SK-N-SH (cell line): ENCODE results near the gene ATP2C1. TPM values are rescaled to one million over a fixed set of nuclear protein-coding genes. Genes with fewer than 3 reads are reported as not detected.

Experiments used
- CTCF ChIA-PET: fragments of 300-600, 350-600 bp; formaldehyde crosslinking; extraction: SDS; loops from one replicate; lab custom pipeline; 2021; lab: Yijun Ruan, JAX
- POLR2A ChIA-PET: fragments of 350-600 bp; sonication (Branson Sonifier 250); formaldehyde crosslinking; extraction: SDS; loops from one replicate; lab custom pipeline; 2020; ENCODE audit warnings: antibody characterized with exemption, inconsistent platforms; lab: Yijun Ruan, JAX
- DNase-seq: peaks from one replicate; pipeline ENCODE4 v3.0.0; 2012
- H2AFZ ChIP-seq: fragments of 200-600 bp; sonication (generic); 2 replicates; pipeline ENCODE4 v1.8.1; 2016; ENCODE audit warnings: antibody characterized with exemption, mild to moderate bottlenecking, low read depth
- H3F3A ChIP-seq: fragments of 200-600 bp; sonication (generic); replicated peaks from 2 replicates; pipeline ENCODE3; 2016; ENCODE audit warnings: antibody characterized with exemption, mild to moderate bottlenecking; ENCODE audit not compliant: insufficient read depth
- H3K27ac ChIP-seq, 2 experiments: fragments of 200-500 bp in 1 of 2; fragments of 200-600 bp in 1 of 2; sonication (Bioruptor generic) in 1 of 2; sonication (generic), shearing (Covaris generic) in 1 of 2; 2 replicates each; pipeline versions ENCODE4 v1.5.1 to v1.6.1; 2014 to 2016; ENCODE audit warnings: low read depth in 2 of 2, inconsistent platforms in 1 of 2, low read length in 1 of 2, mild to moderate bottlenecking in 1 of 2, mixed read lengths in 1 of 2
- H3K27me3 ChIP-seq: fragments of 200-600 bp; sonication (generic), shearing (Covaris generic); 2 replicates; pipeline ENCODE4 v1.6.1; 2016; ENCODE audit warnings: mixed run types; ENCODE audit not compliant: insufficient read depth
- H3K36me3 ChIP-seq, 2 experiments: fragments of 200-500 bp in 1 of 2; fragments of 200-600 bp in 1 of 2; sonication (Bioruptor generic) in 1 of 2; sonication (generic) in 1 of 2; replicated peaks in 1 of 2; 2 replicates each; pipeline versions ENCODE3 to v1.5.1; 2014 to 2016; ENCODE audit warnings: low read length in 1 of 2, mild to moderate bottlenecking in 1 of 2; ENCODE audit not compliant: insufficient read depth in 2 of 2, control insufficient read depth in 1 of 2
- H3K4me1 ChIP-seq, 2 experiments: fragments of 200-500 bp in 1 of 2; fragments of 200-600 bp in 1 of 2; sonication (Bioruptor generic) in 1 of 2; sonication (generic), shearing (Covaris generic) in 1 of 2; 2 replicates each; pipeline versions ENCODE4 v1.5.1 to v1.6.1; 2014 to 2016; ENCODE audit warnings: low read depth in 1 of 2, low read length in 1 of 2, mixed run types in 1 of 2; ENCODE audit not compliant: insufficient read depth in 2 of 2, control insufficient read depth in 1 of 2
- H3K4me2 ChIP-seq: fragments of 200-600 bp; sonication (generic), shearing (Covaris generic); 2 replicates; pipeline ENCODE4 v1.6.1; 2017; ENCODE audit warnings: mixed run types
- H3K4me3 ChIP-seq, 2 experiments: fragments of 200-500 bp in 1 of 2; fragments of 200-600 bp in 1 of 2; sonication (Bioruptor generic) in 1 of 2; sonication (generic), shearing (Covaris generic) in 1 of 2; 2 replicates each; pipeline versions ENCODE4 v1.5.1 to v1.8.1; 2014 to 2016; ENCODE audit warnings: low read depth in 2 of 2, inconsistent platforms in 1 of 2, low read length in 1 of 2, mild to moderate bottlenecking in 1 of 2, mixed read lengths in 1 of 2, moderate library complexity in 1 of 2
- H3K79me2 ChIP-seq: fragments of 200-600 bp; sonication (generic); 2 replicates; pipeline ENCODE4 v1.8.1; 2017; ENCODE audit warnings: mild to moderate bottlenecking; ENCODE audit not compliant: insufficient read depth
- H3K9ac ChIP-seq: fragments of 200-600 bp; sonication (generic); 2 replicates; pipeline ENCODE4 v1.6.1; 2017; ENCODE audit warnings: mixed run types
- H3K9me2 ChIP-seq: fragments of 200-600 bp; sonication (generic); 2 replicates; pipeline ENCODE4 v1.6.1; 2017; ENCODE audit warnings: mixed run types
- H3K9me3 ChIP-seq: fragments of 200-600 bp; sonication (generic); 2 replicates; pipeline ENCODE4 v1.6.1; 2017; ENCODE audit warnings: mixed run types, mild to moderate bottlenecking, moderate library complexity
- H4K20me1 ChIP-seq: fragments of 200-600 bp; sonication (generic); 2 replicates; pipeline ENCODE4 v1.6.1; 2017; ENCODE audit warnings: mild to moderate bottlenecking, mixed run types; ENCODE audit not compliant: insufficient read depth
- FOSL2 ChIP-seq: IDR thresholded peaks from 2 replicates; pipeline ENCODE4 v1.4.0; 2012; ENCODE audit warnings: low read depth, mild to moderate bottlenecking, moderate library complexity, borderline replicate concordance
- FOXJ3 ChIP-seq: sonication (generic); formaldehyde crosslinking; IDR thresholded peaks from 2 replicates; pipeline ENCODE4 v1.5.1; 2020; ENCODE audit warnings: mild to moderate bottlenecking, missing genetic modification reagents
- FOXM1 ChIP-seq: IDR thresholded peaks from 2 replicates; pipeline ENCODE4 v1.4.0; 2012; ENCODE audit warnings: low read depth, mild to moderate bottlenecking
- GATA2 ChIP-seq: sonication (generic); formaldehyde crosslinking; IDR thresholded peaks from 2 replicates; pipeline ENCODE4 v1.5.0; 2020; ENCODE audit warnings: mild to moderate bottlenecking, missing genetic modification reagents
- MAX ChIP-seq: IDR thresholded peaks from 2 replicates; pipeline ENCODE4 v1.4.0; 2012; ENCODE audit warnings: low read depth
- MXI1 ChIP-seq: IDR thresholded peaks from 2 replicates; pipeline ENCODE4 v1.6.1; 2012; ENCODE audit warnings: mild to moderate bottlenecking, low read depth, low read length, improper control_type of control experiment
- NFIC ChIP-seq: IDR thresholded peaks from 2 replicates; pipeline ENCODE4 v1.4.0; 2012; ENCODE audit warnings: borderline replicate concordance
- NRF1 ChIP-seq: IDR thresholded peaks from 2 replicates; pipeline ENCODE4 v1.6.1; 2012; ENCODE audit warnings: low read depth, mild to moderate bottlenecking, low read length
- PBX3 ChIP-seq: IDR thresholded peaks from 2 replicates; pipeline ENCODE4; 2012
- POLR2AphosphoS5 ChIP-seq: IDR thresholded peaks from 2 replicates; pipeline ENCODE4 v1.6.1; 2012; ENCODE audit warnings: low read depth, low read length
- RAD21 ChIP-seq: IDR thresholded peaks from 2 replicates; pipeline ENCODE4 v1.6.1; 2012; ENCODE audit warnings: mild to moderate bottlenecking, low read length
- RFX5 ChIP-seq: IDR thresholded peaks from 2 replicates; pipeline ENCODE4 v1.6.1; 2012; ENCODE audit warnings: mild to moderate bottlenecking, improper control_type of control experiment, low read length
- TCF12 ChIP-seq: IDR thresholded peaks from 2 replicates; pipeline ENCODE4 v1.4.0; 2012
- USF1 ChIP-seq: IDR thresholded peaks from 2 replicates; pipeline ENCODE4 v1.4.0; 2012; ENCODE audit warnings: low read depth, borderline replicate concordance
- WGBS: methylation state at CpG from one replicate; pipeline ENCODE4 v1.1.6; 2017; ENCODE audit warnings: low lambda C conversion rate; 5-methylcytosine and 5-hydroxymethylcytosine counted together
- polyA plus RNA-seq, 3 experiments: library from polyadenylated mRNA; depleted of rRNA; stranded (reverse); fragments of >200 nt; gene quantifications; 2 replicates each; pipeline ENCODE4 v1.2.3, GENCODE V29; 2012
- TF ChIP-seq, protein P1 (sequence below): fragments of 150-350 bp; IDR thresholded peaks from 2 replicates; pipeline ENCODE4 v1.6.1; 2016; ENCODE audit warnings: mild to moderate bottlenecking, low read depth, low read length
- TF ChIP-seq, protein P2 (sequence below): IDR thresholded peaks from 2 replicates; pipeline ENCODE4 v1.6.1; 2012; ENCODE audit warnings: mild to moderate bottlenecking, low read depth, low read length, moderate library complexity
- TF ChIP-seq, protein P3 (sequence below): IDR thresholded peaks from 2 replicates; pipeline ENCODE4 v1.4.0; 2012; ENCODE audit warnings: low read depth, borderline replicate concordance

Gene ATP2C1
- polyA plus RNA-seq, 1 of the 3 experiments (the other 2 are of a cell fraction), result 35.6 TPM

- Histone ChIP-seq H3K4me3 (no peak overlapping the region), H3K27me3 (no peaks in the 10 kb centered on the region), H3F3A (peaks cover 14% of the 10 kb centered on the region), H3K9me3 (peaks cover 9% of the 10 kb centered on the region), H3K4me1 (no peaks in the 10 kb centered on the region; a peak in 1 of 4 replicates), H3K27ac (no peak overlapping the region), H3K9ac (no peak overlapping the region), H3K79me2 (peaks cover 7% of the 10 kb centered on the region; the same call in 1 of the 2 replicates), H2AFZ (no peak overlapping the region), H3K9me2 (no peaks in the 10 kb centered on the region), H3K36me3 (peaks cover 51 to 65% of the 10 kb centered on the region in 2 experiments), H3K4me2 (no peak overlapping the region), H4K20me1 (no peaks in the 10 kb centered on the region)
- ChIA-PET POLR2A (no interaction called here), CTCF (interaction anchor here (1.2 kb wide), 1 partner anchor 55 kb away, joined by 3 read pairs; the partner anchor contains the start of gene ATP2C1)
- no peak for DNase-seq
- TF ChIP-seq POLR2AphosphoS5 (no peak), USF1 (no peak), RFX5 (no peak), MXI1 (no peak), FOXM1 (no peak), PBX3 (no peak), NRF1 (no peak), NFIC (no peak), GATA2 (CRISPR knock-in tag) (no peak), MAX (no peak), FOXJ3 (CRISPR knock-in tag) (no peak), TCF12 (no peak), FOSL2 (no peak), RAD21 (no peak)
- TF ChIP-seq, protein P1, sequence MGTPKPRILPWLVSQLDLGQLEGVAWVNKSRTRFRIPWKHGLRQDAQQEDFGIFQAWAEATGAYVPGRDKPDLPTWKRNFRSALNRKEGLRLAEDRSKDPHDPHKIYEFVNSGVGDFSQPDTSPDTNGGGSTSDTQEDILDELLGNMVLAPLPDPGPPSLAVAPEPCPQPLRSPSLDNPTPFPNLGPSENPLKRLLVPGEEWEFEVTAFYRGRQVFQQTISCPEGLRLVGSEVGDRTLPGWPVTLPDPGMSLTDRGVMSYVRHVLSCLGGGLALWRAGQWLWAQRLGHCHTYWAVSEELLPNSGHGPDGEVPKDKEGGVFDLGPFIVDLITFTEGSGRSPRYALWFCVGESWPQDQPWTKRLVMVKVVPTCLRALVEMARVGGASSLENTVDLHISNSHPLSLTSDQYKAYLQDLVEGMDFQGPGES, result no peak
- TF ChIP-seq, protein P2, sequence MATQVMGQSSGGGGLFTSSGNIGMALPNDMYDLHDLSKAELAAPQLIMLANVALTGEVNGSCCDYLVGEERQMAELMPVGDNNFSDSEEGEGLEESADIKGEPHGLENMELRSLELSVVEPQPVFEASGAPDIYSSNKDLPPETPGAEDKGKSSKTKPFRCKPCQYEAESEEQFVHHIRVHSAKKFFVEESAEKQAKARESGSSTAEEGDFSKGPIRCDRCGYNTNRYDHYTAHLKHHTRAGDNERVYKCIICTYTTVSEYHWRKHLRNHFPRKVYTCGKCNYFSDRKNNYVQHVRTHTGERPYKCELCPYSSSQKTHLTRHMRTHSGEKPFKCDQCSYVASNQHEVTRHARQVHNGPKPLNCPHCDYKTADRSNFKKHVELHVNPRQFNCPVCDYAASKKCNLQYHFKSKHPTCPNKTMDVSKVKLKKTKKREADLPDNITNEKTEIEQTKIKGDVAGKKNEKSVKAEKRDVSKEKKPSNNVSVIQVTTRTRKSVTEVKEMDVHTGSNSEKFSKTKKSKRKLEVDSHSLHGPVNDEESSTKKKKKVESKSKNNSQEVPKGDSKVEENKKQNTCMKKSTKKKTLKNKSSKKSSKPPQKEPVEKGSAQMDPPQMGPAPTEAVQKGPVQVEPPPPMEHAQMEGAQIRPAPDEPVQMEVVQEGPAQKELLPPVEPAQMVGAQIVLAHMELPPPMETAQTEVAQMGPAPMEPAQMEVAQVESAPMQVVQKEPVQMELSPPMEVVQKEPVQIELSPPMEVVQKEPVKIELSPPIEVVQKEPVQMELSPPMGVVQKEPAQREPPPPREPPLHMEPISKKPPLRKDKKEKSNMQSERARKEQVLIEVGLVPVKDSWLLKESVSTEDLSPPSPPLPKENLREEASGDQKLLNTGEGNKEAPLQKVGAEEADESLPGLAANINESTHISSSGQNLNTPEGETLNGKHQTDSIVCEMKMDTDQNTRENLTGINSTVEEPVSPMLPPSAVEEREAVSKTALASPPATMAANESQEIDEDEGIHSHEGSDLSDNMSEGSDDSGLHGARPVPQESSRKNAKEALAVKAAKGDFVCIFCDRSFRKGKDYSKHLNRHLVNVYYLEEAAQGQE, result no peak
- TF ChIP-seq, protein P3, sequence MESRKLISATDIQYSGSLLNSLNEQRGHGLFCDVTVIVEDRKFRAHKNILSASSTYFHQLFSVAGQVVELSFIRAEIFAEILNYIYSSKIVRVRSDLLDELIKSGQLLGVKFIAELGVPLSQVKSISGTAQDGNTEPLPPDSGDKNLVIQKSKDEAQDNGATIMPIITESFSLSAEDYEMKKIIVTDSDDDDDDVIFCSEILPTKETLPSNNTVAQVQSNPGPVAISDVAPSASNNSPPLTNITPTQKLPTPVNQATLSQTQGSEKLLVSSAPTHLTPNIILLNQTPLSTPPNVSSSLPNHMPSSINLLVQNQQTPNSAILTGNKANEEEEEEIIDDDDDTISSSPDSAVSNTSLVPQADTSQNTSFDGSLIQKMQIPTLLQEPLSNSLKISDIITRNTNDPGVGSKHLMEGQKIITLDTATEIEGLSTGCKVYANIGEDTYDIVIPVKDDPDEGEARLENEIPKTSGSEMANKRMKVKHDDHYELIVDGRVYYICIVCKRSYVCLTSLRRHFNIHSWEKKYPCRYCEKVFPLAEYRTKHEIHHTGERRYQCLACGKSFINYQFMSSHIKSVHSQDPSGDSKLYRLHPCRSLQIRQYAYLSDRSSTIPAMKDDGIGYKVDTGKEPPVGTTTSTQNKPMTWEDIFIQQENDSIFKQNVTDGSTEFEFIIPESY, result no peak
- 96% methylated on average over 3 of the region's 3 CpGs for WGBS
Measured at GRCh38 chr3:130948929-130949328, 55.0 kb downstream of the ATP2C1 start.
